NCI-H1105 (cell line): ENCODE measurements around the gene TERT.
"Not testable (repeated sequence)": the region's sequence is repeated elsewhere in the genome, so short reads cannot be mapped to it uniquely, and the experiment has no call there.

Source experiments
- DNase-seq: peaks from one replicate; lab custom pipeline; 2025; lab: John Stamatoyannopoulos, UW

Gene TERT

GRCh38 chr5:1294835-1295649, at the start of gene TERT:
TSS of gene TERT (minus strand) at chr5:1295068. CDS start at chr5:1294989, 79 bp downstream.
- DNase-seq = no peak

DNA sequence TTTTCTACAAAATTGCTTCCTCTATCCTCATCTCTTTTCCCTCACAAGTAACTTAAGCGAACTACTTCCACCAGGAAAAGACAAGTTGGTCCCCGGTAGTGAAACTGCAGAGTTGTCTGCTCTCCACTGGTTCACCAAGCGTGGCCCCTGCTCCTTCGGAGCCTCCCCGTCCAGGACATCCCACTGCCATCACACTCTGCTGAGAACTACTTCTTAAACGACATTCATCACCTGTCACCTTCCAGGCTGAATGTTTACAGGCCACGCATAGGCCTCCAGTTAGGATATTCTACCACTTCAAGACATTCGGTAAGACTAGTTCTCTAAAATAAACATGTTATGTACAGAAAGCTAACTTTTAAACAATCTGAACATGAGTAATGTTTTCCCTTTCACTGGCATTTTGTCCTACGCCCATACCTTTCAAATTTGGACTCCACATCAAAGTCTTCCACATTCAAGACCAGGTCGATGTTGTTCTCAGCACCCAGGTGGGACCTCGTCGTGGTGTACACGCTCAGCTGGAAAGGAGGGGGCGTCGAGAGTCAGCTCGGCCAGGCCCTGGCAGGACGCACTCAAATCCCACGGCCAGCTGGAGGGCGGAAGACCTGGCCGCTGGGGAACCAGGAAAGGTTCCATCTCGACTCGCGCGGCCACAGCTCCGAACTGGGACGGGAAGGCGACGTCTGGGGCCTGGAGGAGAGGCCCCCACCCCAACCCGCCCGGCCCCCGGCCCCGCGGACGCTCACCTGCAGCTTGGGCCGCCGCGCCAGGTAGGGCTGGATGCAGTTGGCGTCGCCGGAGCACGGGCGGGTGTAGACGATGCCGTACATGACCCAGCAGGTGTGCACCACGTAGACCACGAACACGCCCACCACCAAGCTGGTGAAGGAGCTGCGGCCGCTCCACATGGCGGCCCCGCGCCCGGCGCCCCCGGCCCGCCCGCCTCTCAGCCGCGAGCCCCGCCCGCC, 49.3 kb upstream of the TERT start:
- DNase-seq = peak; percentile 11

DNA sequence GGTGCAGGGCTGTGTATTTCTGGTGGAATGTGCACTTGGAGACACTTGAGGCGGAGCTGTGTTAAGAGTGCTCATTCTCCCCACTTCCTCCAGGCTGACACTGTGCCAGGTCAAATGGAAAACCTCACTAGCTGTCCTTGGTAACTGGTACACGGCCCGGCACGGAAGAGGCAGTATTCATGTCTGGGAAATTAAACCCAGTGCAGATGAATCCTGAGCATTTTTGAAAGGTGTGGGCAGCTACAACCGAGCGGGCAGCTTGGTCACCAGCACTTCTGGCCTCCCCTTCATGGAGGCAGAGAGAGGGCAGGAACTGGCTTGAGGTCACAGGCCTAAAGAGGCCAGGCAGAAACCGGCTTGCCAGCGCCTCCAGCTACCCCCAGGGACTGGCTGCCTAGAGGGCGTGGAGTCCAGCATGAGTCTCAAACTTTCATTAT, 48.5 kb upstream of the TERT start:
- DNase-seq = no peak

- DNase-seq = not testable (repeated sequence)
Measured at GRCh38 chr5:1342711-1343110, 47.8 kb upstream of the TERT start.

GRCh38 chr5:1342268-1342667, 47.4 kb upstream of the TERT start:
- DNase-seq = no peak

GRCh38 chr5:1341863-1342262, 47.0 kb upstream of the TERT start:
- DNase-seq = no peak

GRCh38 chr5:1339818-1340210, 44.9 kb upstream of the TERT start:
- DNase-seq = not testable (repeated sequence)

GRCh38 chr5:1339139-1339817, 44.4 kb upstream of the TERT start:
- not testable (repeated sequence) for DNase-seq

DNA sequence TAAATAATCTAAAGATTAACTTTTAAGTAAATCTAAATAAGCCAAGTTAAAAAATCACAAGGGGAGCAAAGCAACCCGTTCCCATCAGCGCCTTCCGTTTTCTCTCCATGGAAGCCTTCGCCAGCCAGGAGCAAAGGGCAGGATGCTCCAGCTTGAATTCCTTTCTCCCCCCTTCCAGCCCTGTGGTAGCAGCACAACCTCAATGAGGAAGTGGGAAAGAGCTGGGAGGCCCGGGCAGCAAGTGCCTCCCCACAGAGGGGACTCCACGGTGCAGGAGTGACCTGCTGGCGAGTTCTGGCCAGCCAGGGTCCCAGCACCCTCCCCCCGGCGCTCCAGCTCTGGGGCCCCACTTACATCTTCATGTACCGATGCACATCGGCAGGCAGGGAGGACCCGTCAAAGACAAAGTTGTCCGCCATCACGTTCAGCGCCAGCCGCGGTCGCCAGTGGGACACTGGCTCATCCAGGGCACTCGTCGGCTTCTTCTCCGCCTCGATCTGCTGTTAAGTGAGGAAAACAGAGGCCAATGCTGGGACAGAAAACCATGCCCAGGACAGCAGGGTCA, 43.7 kb upstream of the TERT start:
- DNase-seq = no peak

- DNase-seq = no peak
Measured at GRCh38 chr5:1338196-1338490, 43.3 kb upstream of the TERT start.

- no peak for DNase-seq
Measured at GRCh38 chr5:1337489-1338195, 42.8 kb upstream of the TERT start.

- DNase-seq = no peak
Measured at GRCh38 chr5:1336749-1337488, 42.1 kb upstream of the TERT start.

DNA sequence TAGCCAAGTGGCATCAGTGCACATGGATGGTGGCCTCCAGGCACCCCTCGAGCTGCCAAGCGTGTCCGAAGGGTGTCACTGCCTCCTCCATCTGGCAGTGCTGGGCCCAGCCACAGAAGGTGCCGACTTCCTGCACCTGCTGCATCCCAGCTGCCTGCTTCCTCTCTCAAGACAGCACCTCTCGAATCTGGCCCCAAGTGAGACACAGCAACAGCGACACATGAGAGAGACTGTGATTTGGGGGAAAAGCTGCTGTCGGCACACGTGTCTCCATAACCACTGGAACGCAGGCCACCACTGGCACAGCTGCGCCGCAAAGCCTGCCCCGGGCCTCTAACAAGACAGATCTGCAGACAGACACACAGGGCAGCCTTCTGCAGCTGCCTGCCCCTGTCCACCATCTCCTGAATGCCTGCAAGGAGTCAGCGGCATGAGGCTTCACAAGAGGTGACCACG, 41.3 kb upstream of the TERT start:
- DNase-seq = no peak

DNA sequence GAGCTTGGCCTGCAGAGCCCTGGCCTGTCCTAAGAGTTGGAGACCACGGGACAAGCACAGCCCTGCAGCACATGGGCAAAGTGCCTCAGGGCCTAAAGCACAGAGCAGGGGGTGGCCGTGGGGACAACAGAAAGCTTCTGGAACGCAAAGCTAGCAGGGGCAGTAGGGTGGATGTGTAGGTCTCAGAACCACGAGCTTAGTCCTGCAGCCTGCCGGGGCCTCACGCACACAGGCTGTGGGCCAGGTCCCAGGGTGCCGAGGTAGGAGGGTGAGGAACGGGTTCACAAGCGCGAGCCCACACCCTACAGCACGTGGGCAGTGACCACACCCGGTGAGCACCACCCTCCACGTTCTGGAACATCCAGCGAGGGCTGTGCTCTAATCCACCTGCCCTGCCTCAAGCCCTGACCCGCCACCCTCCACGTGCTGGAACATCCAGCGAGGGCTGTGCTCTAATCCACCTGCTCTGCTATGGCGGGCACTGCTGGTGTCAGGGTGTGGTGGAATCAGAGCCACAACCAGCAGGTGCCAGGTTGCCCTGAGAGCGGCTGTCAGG, 40.8 kb upstream of the TERT start:
- no peak for DNase-seq

DNA sequence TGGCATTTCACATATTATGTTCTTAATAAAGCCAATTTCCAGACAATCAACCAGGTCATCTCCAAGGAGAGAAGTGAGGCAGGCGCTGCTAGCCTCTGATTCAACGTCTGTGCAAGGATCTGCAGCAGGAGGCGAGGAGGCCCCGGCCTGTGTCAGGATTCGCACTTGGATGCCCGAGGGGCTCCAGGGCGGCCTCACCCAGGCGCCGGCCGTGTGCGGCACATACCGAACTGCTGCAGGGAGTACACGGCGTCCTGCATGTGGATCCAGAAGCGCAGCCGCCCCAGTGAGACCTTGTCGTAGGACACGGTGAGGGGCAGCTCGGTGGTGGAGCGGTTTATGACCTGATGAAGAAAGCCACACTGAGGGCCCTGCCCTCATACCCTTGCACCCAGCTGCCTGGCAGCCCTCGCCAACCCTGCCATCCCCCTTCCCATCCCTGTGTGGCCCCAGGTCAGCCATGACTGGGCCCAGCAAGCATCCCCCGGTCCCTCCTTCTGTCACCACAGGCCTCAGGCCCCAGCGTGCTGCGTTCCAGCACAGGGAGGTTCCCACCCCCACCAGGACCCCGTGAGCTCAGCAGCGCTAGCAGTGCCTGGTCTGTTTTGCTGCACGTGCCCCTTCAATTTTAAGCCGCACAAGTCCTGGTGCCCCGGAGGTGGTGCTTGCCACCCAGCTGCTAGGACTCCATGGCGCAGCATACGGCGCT, 40.1 kb upstream of the TERT start:
- DNase-seq = no peak

- DNase-seq = no peak
Measured at GRCh38 chr5:1333986-1334385, 39.1 kb upstream of the TERT start.

- DNase-seq = not testable (repeated sequence)
Measured at GRCh38 chr5:1333286-1333685, 38.4 kb upstream of the TERT start.

- no peak for DNase-seq
Measured at GRCh38 chr5:1332461-1333001, 37.7 kb upstream of the TERT start.

- DNase-seq = no peak
Measured at GRCh38 chr5:1331861-1332405, 37.1 kb upstream of the TERT start.
